GM18498 (cell line): Measurements from ENCODE around the gene CCDC144A.
"Not testable (repeated sequence)": the region's sequence is repeated elsewhere in the genome, so short reads cannot be mapped to it uniquely, and the experiment has no call there.

Experiments
- ATAC-seq: cut with Tn5 transposase; IDR thresholded peaks from one replicate; pipeline ENCODE4 v1.9.1; 2021; ENCODE audit warnings: mild to moderate bottlenecking, moderate library complexity; ENCODE audit not compliant: unreplicated experiment

The CCDC144A gene

GRCh38 chr17:16817940-16818339 lies 127.9 kb downstream of the CCDC144A start:
- ATAC-seq, result not testable (repeated sequence)

- ATAC-seq, result no peak
Measured at GRCh38 chr17:16818340-16818739, 128.3 kb downstream of the CCDC144A start.

- ATAC-seq, result no peak
Measured at GRCh38 chr17:16818821-16819683, 129.0 kb downstream of the CCDC144A start.

GRCh38 chr17:16820161-16820877 lies 130.3 kb downstream of the CCDC144A start:
- no peak for ATAC-seq

- ATAC-seq, result no peak
Measured at GRCh38 chr17:16820979-16821543, 131.0 kb downstream of the CCDC144A start.

GRCh38 chr17:16822133-16822532 lies 132.1 kb downstream of the CCDC144A start:
- ATAC-seq, result not testable (repeated sequence)

GRCh38 chr17:16823768-16824406 lies 133.8 kb downstream of the CCDC144A start:
- not testable (repeated sequence) for ATAC-seq
